HL-60 (cell line): ENCODE data around the gene GRK5.

Experiments used
- CTCF ChIP-seq: IDR thresholded peaks from one replicate; pipeline ENCODE4 v1.5.1; 2011; ENCODE audit warnings: low read length, control low read depth, inconsistent platforms; ENCODE audit not compliant: insufficient read depth
- GABPA ChIP-seq: IDR thresholded peaks from 2 replicates; pipeline ENCODE4 v1.6.1; 2012; ENCODE audit warnings: low read depth
- POLR2AphosphoS5 ChIP-seq: IDR thresholded peaks from 2 replicates; pipeline ENCODE4 v1.6.1; 2012; ENCODE audit warnings: low read depth
- REST ChIP-seq: IDR thresholded peaks from 2 replicates; pipeline ENCODE4 v1.6.1; 2012; ENCODE audit warnings: low read depth; ENCODE audit not compliant: insufficient replicate concordance
- SPI1 ChIP-seq: IDR thresholded peaks from 2 replicates; pipeline ENCODE4 v1.6.1; 2012; ENCODE audit warnings: low read depth, mild to moderate bottlenecking, borderline replicate concordance

GRCh38 chr10:119410361-119411116, 203.2 kb downstream of the GRK5 start:
- no peak for TF ChIP-seq CTCF
- TF ChIP-seq GABPA: no peak
- no peak for TF ChIP-seq POLR2AphosphoS5
- TF ChIP-seq REST: no peak
- TF ChIP-seq SPI1: no peak
